HG03039 (cell line): ENCODE results near the gene ARFIP2.

Source experiments
- ATAC-seq: cut with Tn5 transposase; IDR thresholded peaks from one replicate; pipeline ENCODE4 v1.9.1; 2021; ENCODE audit warnings: mild to moderate bottlenecking, moderate library complexity; ENCODE audit not compliant: unreplicated experiment

ARFIP2 gene

DNA sequence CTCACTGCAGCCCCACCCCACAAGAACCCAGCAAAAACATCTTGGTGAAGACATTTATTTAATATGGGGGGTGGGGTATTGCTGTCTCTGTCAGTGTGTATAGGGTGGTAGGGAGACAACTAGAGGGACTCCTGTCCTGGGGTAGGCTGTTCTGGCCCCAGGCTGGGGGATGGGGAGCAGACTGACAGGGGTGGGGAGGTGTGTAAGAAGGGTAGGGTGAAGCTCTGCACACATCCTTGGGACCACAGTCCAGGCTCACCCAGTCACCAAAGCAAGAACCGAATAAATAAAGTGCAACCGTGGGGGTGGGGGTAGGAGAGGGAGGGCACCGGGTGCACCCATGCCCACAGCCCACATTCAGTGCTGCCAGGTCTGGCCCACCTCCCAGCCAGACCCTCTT lies 32.6 kb downstream of the ARFIP2 start:
- ATAC-seq = no peak

DNA sequence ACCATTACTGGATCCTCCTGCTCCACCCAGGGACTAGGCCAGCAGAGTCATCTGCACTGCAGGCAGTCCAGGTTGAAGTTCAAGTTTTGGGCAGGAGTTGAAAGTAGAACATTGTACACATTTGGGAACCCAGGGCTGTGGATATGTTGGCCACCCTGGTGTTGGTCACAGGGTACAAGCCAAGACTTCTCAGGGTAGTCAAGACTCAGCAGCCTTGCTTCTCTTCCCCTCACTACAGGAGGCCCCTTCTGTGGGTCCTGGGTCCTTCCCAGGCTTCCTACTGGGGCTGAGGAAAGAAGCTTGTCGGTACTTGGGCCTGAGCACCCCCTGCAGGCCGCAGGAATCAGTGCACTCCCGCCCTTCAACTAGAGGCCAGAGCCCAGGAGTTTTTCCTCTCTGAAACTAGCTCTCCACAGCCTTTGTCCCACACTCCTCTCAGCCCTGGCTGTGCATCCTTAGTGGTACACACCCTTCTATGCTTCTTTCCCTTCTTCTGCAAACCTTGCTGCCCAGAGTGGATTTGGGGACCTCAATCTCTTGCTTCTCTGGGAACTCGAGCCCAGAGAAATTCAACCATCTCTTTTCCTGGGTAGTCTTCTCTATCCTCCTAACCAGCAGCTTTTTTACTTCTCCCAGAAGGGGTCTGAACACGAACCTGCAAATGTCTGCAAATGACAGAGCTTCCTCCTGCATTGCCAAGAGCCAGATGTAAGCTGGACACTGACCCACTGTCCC lies 37.7 kb downstream of the ARFIP2 start:
- ATAC-seq = peak; percentile 68

DNA sequence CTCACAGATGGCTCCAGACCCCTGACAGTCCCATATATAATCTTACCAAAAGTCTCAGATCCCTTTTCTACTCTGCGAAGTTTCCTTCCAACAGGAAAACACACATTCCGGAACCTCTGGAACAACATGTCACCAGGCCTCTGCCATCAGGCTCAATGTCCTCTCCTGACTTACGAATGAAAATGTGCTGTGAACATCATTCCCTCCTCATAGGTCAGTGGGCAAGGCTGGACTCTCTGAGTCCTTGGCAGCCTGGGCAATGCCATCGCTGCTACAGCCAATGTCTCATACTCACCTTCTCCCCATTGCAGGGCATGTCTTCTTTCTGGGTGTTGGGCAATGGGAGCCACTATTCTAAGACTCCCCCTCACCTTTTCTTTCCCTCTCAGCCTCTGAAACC lies 38.7 kb downstream of the ARFIP2 start:
- no peak for ATAC-seq

DNA sequence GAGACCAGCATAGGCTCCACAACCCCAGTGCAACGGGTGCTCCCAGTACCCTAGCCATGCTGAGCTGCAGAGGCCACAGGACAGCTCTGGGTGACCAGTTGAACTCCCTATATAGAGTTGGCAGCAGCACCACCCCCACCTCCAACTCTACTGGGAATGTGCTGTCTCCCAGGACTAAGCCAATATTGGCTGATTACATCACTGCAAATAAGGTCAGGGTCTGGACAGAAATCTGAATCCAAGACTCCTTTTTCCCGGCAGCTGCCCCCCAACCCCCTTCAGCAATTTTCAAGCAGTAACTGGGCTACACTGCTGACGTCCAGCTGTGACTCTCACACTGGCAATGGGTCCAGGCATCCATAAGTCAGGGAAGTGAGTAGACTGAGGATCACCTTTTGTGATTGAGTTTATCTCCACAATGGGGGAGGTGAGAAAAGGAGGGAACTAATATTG lies 40.2 kb downstream of the ARFIP2 start, which contains the start of gene HPX:
HPX (minus strand) TSS at position 82 of the 453 bp plus-strand sequence; CDS start at position 58, 24 bp downstream.
- ATAC-seq = no peak

DNA sequence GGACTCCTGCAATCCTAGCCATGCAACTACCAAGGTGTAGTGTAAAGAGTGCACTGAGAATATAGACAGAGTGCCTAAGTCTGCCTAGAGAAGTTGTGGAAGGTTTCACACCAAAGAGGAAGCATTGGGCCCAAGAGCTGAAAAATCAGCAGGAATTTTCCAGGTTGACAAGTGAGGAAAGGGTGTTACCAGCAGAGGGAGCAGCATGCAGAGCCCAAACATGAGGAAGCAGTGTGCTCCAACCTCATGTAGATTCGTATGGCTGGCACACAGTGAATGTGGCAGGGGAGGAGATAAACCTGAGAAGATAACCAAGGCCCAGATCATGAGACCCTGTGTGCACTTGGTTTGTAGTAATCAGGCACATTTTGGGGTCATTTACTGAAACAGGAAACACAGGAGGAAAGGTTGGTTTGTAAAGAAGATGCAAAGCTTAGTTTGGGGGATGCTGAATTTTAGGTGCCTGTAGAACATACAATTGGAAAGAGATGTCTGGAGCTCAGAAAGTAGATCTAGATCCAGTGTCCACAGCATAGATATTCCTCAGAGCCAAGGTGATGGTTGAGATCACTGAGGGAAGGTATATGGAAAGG lies 42.1 kb downstream of the ARFIP2 start:
- ATAC-seq = no peak

DNA sequence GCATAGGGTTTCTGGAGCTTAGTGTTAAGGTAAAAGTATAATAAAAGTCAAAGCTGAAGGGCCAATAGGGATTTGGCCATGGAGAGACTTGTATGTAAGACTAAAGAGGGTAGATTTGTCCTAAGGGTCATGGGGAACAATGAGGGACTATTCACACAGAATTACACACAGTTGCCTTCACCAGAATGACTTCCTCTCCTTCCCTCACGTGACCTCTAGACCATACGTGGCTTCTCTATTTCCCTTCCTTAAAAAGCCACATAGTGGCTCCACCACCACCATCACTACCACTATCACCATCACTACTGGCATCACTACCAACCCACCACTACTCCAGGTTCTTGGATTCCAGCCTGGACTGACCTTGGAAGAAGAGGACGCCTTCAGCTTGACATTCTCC lies 43.1 kb downstream of the ARFIP2 start:
- no peak for ATAC-seq

DNA sequence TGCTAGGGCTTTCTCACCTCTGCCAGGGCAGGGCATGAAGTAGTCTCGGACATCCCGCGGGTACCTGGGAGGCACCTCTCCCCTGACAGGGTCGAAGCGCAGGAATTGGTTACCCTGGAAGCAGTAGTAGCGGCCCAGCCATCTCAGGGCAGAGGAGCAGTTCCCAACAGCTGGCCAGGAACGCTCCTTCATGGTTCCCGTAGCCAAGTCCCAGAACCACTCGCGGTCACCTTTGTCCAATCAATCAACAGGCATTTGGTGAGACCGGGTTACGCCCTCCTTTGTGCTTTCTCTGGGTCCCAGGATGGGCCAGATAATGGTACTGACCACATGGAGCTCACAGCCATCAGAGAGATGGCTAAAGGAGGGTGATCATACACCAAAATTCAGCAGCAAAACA lies 43.7 kb downstream of the ARFIP2 start:
- ATAC-seq = no peak

DNA sequence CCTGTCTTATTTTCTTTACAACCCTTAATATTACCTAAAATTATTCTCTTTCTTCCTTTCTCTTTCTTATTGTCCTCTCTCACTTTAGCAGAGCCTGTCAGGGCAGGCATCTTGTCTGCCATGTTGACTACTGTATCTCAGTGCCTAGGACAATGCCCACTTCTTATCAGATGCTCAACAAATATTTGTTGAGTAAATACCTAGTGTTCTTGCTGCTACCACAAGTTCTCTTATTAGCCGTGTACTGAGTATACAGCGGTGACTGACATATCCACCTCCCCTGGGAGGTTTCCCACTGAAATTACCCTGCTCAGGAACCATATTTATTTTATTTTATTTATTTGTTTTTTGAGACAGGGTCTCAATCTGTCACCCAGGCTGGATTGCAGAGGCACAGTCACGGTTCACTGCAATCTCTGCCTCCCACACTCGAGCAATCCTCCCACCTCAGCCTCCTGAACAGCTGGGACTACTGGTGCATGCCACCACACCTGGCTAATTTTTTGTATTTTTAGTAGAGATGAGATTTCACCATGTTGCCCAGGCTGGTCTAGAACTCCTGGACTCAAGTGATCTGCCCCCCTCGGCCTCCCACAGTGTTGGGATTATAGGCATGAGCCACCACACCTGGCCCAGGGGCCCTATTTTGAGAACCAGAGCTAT lies 47.0 kb downstream of the ARFIP2 start:
- no peak for ATAC-seq

DNA sequence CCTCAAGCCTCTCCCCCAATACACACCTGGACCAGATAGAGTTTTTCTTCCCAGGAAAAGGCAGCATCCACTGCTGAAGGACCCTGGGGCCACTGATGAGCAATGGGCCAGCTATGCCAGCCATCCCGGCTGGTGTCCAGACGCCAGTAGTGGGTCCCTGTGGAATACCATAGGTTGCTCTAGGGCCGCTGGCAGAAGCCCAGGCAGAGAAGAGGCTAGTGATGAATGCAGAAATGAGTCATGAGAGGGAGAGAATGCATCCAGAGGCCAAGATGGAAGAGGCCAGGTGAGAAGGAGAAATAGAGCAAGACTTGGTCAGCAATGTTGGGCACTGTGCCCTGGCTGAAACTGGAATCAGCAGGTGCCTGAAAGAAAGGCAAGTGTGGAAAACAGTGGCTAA lies 49.3 kb downstream of the ARFIP2 start:
- no peak for ATAC-seq

DNA sequence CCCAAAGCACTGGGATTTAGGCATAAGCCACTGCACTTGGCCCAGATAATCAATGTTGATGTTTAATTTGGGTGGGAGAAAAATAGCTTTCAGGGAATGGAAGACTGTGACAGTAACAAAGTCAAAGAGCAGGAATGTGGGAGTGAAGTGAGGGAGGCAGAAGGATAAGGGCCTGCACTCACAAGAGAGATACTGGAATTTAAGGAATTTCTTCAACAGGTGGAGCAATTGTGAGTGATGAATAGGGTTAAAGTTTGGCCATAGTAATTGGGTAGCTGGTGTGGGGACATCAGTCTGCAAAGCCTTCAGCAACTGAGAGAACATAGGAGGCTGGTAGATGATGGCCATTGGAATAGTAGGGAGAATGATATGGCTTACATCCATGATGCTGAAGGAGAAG lies 53.6 kb downstream of the ARFIP2 start:
- ATAC-seq = no peak
